ENCODE data around the gene TRHDE.
A peak's percentile ranks its signal among the peaks of the same experiment; 100 is the strongest.

TRHDE gene

GRCh38 chr12:72274931-72275330 lies 2.8 kb downstream of the TRHDE start:
- FAIRE-seq (no peak), DNase-seq (ENCODE audit: low spot score) (no peak)

GRCh38 chr12:72275526-72275925 lies 3.4 kb downstream of the TRHDE start:
- FAIRE-seq, result no peak
- no peak for DNase-seq (ENCODE audit: low spot score)

- no peak for DNase-seq (ENCODE audit: low spot score)
- no peak for FAIRE-seq
Observed at GRCh38 chr12:72276181-72276805, 4.1 kb downstream of the TRHDE start.

- no peak for DNase-seq (ENCODE audit: low spot score)
Observed at GRCh38 chr12:72277415-72277814, 5.2 kb downstream of the TRHDE start.

GRCh38 chr12:72278894-72279293 lies 6.7 kb downstream of the TRHDE start:
- FAIRE-seq (no peak), DNase-seq (ENCODE audit: low spot score) (no peak)

More at GRCh38 chr12:72277415-72277814, 5.2 kb downstream of the TRHDE start:
- FAIRE-seq, result no peak

- no peak for FAIRE-seq
- DNase-seq (ENCODE audit: low spot score), result no peak
Observed at GRCh38 chr12:72281126-72281525, 9.0 kb downstream of the TRHDE start.

- DNase-seq (ENCODE audit: low spot score) (no peak), FAIRE-seq (no peak)
Observed at GRCh38 chr12:72282721-72283120, 10.6 kb downstream of the TRHDE start.

- FAIRE-seq, result no peak
Observed at GRCh38 chr12:72285861-72286260, 13.7 kb downstream of the TRHDE start.

GRCh38 chr12:72286526-72286925 lies 14.4 kb downstream of the TRHDE start:
- DNase-seq (ENCODE audit: low spot score) (no peak), FAIRE-seq (no peak)

More at GRCh38 chr12:72285861-72286260, 13.7 kb downstream of the TRHDE start:
- no peak for DNase-seq (ENCODE audit: low spot score)

- FAIRE-seq (no peak), DNase-seq (ENCODE audit: low spot score) (no peak)
Observed at GRCh38 chr12:72288436-72288835, 16.3 kb downstream of the TRHDE start.

- DNase-seq (ENCODE audit: low spot score) (no peak), FAIRE-seq (no peak)
Observed at GRCh38 chr12:72288911-72289310, 16.7 kb downstream of the TRHDE start.

GRCh38 chr12:72289633-72290032 lies 17.5 kb downstream of the TRHDE start:
- DNase-seq (ENCODE audit: low spot score) (no peak), FAIRE-seq (no peak)

GRCh38 chr12:72291175-72291574 lies 19.0 kb downstream of the TRHDE start:
- FAIRE-seq (no peak), DNase-seq (ENCODE audit: low spot score) (no peak)

GRCh38 chr12:72293701-72294100 lies 21.5 kb downstream of the TRHDE start:
- FAIRE-seq, result no peak

GRCh38 chr12:72295101-72295500 lies 22.9 kb downstream of the TRHDE start:
- DNase-seq (ENCODE audit: low spot score) (no peak), FAIRE-seq (no peak)

More at GRCh38 chr12:72293701-72294100, 21.5 kb downstream of the TRHDE start:
- no peak for DNase-seq (ENCODE audit: low spot score)

- no peak for DNase-seq (ENCODE audit: low spot score)
- FAIRE-seq, result no peak
Observed at GRCh38 chr12:72295744-72296143, 23.6 kb downstream of the TRHDE start.

GRCh38 chr12:72296389-72296788 lies 24.2 kb downstream of the TRHDE start:
- FAIRE-seq (no peak), DNase-seq (ENCODE audit: low spot score) (peak; percentile 60)

- FAIRE-seq (no peak), DNase-seq (ENCODE audit: low spot score) (no peak)
Observed at GRCh38 chr12:72297666-72298065, 25.5 kb downstream of the TRHDE start.

GRCh38 chr12:72300728-72301127 lies 28.6 kb downstream of the TRHDE start:
- no peak for FAIRE-seq

GRCh38 chr12:72304751-72305150 lies 32.6 kb downstream of the TRHDE start:
- no peak for FAIRE-seq
- DNase-seq (ENCODE audit: low spot score), result no peak

More at GRCh38 chr12:72300728-72301127, 28.6 kb downstream of the TRHDE start:
- DNase-seq (ENCODE audit: low spot score), result no peak

- FAIRE-seq (no peak), DNase-seq (ENCODE audit: low spot score) (no peak)
Observed at GRCh38 chr12:72307229-72307628, 35.1 kb downstream of the TRHDE start.

- DNase-seq (ENCODE audit: low spot score) (no peak), FAIRE-seq (no peak)
Observed at GRCh38 chr12:72311946-72312345, 39.8 kb downstream of the TRHDE start.

GRCh38 chr12:72313806-72314205 lies 41.6 kb downstream of the TRHDE start:
- DNase-seq (ENCODE audit: low spot score) (no peak), FAIRE-seq (no peak)

GRCh38 chr12:72315858-72316257 lies 43.7 kb downstream of the TRHDE start:
- FAIRE-seq, result no peak

More at GRCh38 chr12:72315858-72316257, 43.7 kb downstream of the TRHDE start:
- DNase-seq (ENCODE audit: low spot score), result no peak
